Omental fat pad (tissue), 4 donors: Measurements from ENCODE around the gene PTP4A2. TPM values are rescaled to one million over a fixed set of nuclear protein-coding genes. Genes with fewer than 3 reads are reported as not detected.

Experiments
- ATAC-seq: fragments of 150-250 bp; one replicate; pipeline ENCODE4 v1.9.1; 2016; ENCODE audit warnings: mild to moderate bottlenecking, moderate library complexity; ENCODE audit not compliant: low FRiP score
- DNase-seq: peaks from one replicate; pipeline ENCODE4 v3.0.0-alpha.2; 2019; ENCODE audit warnings: low spot score
- CTCF ChIP-seq, 3 donors: fragments of 450-650 bp; IDR thresholded peaks; one replicate each; pipeline ENCODE4 v1.5.1; 2016 to 2017; ENCODE audit warnings: antibody characterized with exemption in 3 of 3, mild to moderate bottlenecking in 3 of 3, moderate library complexity in 2 of 3
- total RNA-seq, 4 donors: library from RNA; depleted of rRNA; stranded (reverse); fragments of >200 nt; gene quantifications; one replicate each; pipeline ENCODE4 v1.1.0, GENCODE V29; 2016

PTP4A2 gene
- total RNA-seq, 4 donors from 2014 or later, result 216 to 385 (median 283) TPM

DNA sequence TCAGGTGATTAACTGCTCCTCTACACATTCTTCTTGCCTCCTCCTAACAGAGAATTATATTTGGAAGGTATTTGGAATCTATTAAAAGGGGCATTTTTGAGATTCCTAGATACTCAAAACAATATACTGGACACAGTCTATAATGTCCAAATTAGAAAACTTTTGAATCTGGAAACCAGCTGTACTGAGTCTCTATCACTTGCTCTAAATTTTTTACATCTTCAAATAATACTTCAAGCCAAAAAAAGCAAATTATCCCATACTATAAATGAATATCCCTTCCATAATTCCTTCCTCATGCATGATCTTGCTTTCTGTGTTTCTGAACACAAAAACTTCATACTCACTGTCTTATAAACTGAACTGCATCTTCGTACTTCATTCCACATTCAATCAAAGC, 28.5 kb downstream of the PTP4A2 start:
- no peak for DNase-seq
- TF ChIP-seq CTCF (IDR thresholded peaks at IDR 0.05), result no peak
- ATAC-seq, result no peak

DNA sequence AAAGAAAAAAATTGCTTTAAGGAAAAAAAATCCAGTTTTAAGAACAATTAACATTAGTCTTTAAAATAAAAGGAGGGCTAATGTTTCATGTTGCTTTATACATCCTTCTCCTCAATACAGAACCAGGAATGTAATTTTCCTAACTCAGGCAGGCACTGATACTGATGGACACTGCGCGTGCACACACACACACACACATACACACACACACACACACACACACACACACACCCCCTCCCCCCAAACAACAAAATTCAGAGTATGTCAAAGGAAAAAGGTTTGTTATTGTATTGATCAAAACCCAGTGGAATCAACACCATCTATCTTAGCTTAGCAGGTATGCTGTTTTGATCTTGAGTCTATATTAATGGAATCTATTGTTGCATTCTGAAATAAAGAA, 31.6 kb downstream of the PTP4A2 start:
- ATAC-seq (no peak), DNase-seq (no peak)
- no peak for TF ChIP-seq CTCF (IDR thresholded peaks at IDR 0.05)

GRCh38 chr1:31905681-31906080, 32.5 kb downstream of the PTP4A2 start:
- no peak for ATAC-seq

GRCh38 chr1:31905093-31905509, 33.1 kb downstream of the PTP4A2 start:
- DNase-seq, result no peak
- TF ChIP-seq CTCF (IDR thresholded peaks at IDR 0.05), result no peak
- no peak for ATAC-seq

More at GRCh38 chr1:31905681-31906080, 32.5 kb downstream of the PTP4A2 start:
- DNase-seq, result no peak
- TF ChIP-seq CTCF (IDR thresholded peaks at IDR 0.05), result no peak

- DNase-seq, result no peak
- ATAC-seq, result peak; percentile 19
- no peak for TF ChIP-seq CTCF (IDR thresholded peaks at IDR 0.05)
Measured at GRCh38 chr1:31904339-31905092, 33.7 kb downstream of the PTP4A2 start.

DNA sequence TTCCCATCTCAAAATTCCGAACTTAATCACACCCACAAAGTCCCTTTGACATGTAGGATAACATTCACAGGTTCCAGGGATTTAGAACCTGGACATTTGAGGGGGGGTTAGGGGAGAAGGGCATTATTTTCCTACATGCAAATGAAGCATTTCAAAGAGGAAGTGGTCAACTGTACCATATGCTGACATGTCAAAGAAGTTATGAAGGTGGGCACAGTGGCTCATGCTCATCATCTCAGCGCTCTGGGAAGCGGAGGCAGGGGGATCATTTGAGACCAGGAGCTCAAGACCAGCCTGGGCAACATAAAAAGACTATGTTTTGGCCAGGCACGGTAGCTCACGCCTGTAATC, 35.7 kb downstream of the PTP4A2 start:
- TF ChIP-seq CTCF (IDR thresholded peaks at IDR 0.05), result no peak
- no peak for DNase-seq
- no peak for ATAC-seq

DNA sequence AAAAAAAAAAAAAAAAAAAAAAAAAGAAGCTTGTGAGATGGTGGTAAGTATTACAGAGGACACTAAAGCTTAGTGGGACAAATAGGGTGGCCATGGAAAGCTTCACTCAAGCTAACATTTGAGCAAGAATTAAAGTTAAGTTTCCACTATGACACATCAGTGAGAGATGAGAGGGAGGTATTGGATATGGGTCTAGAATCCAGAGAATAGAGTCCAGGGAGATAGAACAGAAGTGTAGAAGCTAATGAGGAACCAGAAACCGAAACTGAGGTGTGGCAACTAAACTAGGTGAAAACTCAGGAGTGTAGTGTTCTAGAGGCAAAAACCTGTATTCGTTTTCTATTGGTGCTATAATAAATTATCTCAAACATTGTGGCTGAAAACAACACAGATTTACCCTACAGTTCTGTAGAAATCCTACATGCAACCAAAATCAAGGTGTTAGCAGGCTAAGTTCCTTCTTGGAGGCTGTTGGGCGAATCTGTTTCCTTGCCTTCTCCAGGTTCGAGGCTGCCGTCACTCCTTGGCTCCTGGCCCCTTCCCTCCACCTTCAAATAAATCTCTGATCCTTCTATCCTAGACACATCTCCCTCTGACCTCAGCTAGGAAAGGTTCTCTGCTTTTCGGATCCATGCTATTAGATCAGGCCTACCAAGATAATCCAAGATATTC, 36.2 kb downstream of the PTP4A2 start:
- ATAC-seq, result no peak
- DNase-seq, result no peak
- TF ChIP-seq CTCF (IDR thresholded peaks at IDR 0.05), result no peak
